Thyroid gland (tissue), 4 donors: ENCODE results near the gene LRRFIP1.

Experiments used
- CTCF ChIP-seq, 6 experiments: fragments of 200-600 bp in 3 of 6; fragments of 450-650 bp in 3 of 6; sonication (generic) in 3 of 6; IDR thresholded peaks; one replicate each; pipeline ENCODE4 v1.5.1; 2016 to 2019; ENCODE audit warnings: antibody characterized with exemption in 6 of 6, mild to moderate bottlenecking in 2 of 6, inconsistent platforms in 1 of 6, moderate library complexity in 1 of 6
- POLR2A ChIP-seq, 2 donors: fragments of 450-650 bp; IDR thresholded peaks; one replicate each; pipeline ENCODE4 v1.6.1; 2017; ENCODE audit warnings: antibody characterized with exemption in 2 of 2, mild to moderate bottlenecking in 2 of 2, moderate library complexity in 1 of 2

GRCh38 chr2:237682151-237682550, 54.8 kb downstream of the LRRFIP1 start:
- TF ChIP-seq POLR2A (IDR thresholded peaks at IDR 0.05), result no peak
- no peak for TF ChIP-seq CTCF (IDR thresholded peaks at IDR 0.05)
